ENCODE measurements around the gene MISP.

DNA sequence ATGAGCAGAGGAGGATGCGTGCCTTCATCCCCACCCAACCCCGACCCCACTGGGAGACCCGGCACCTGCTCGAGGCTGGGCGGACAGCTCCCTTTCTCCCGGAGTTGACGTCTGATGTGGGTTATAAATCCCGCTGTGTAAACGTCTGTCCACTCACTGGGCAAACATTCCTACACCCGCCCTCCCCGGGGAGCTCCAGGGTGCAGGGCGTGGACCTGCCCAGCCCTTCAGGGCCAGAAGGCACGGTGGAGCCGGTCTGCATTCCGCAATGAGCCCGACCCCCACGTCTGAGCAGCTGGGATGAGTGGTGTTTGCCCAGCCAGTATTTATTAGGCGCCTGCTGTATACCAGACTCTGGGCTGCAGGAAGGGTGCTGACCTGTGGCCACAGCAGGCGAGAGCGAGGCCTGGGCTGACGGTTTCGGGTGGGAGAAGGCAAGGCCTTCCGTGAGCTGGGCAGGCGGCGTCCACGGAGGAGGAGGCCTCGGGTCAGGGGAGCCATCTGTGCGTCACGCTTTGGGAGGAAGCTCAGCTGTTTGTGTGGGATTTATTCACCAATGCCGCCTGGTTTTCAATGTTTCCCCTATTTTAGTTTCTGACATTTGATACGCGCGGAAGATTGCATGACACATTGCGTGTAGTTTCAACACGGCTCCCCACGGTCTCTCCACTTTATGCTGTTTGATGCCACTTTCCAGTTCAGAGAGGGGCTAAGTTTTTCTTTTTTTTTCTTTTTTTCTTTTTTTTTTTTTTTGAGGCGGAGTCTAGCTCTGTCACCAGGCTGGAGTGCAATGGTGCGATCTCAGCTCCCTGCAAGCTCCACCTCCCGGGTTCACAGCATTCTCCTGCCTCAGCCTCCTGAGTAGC lies 2.0 kb downstream of the MISP start:
- TF ChIP-seq CTCF (IDR thresholded peaks at IDR 0.05): no peak
- no peak for TF ChIP-seq POLR2A (IDR thresholded peaks at IDR 0.05)
- peak; percentile 58 for TF ChIP-seq POLR2AphosphoS5 (IDR thresholded peaks at IDR 0.05)
